Measurements from ENCODE around the gene MIGA2. TPM values are rescaled to one million over a fixed set of nuclear protein-coding genes. Genes with fewer than 3 reads are reported as not detected.

Gene MIGA2
- total and polyA plus RNA-seq, 2 of the 8 experiments (the other 6 are each of a cell fraction or from before 2014, with no cell fraction given): 24.6 to 39.0 TPM

DNA sequence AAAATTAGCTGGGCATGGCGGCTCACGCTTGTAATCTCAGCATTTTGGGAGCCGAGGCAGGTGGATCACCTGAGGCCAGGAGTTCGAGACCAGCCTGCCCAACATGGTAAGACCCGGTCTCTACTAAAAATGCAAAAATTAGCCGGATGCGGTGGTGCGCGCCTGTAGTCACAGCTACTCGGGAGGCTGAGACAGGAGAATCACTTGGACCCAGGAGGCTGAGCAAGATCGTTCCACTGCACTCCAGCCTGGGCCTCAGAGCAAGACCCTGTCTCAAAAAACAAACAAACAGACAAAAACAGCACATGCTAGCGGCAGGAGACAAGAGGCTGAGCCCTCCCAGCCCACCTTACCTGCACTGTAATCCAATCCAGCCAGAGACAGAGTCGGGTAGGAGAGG, 43.4 kb downstream of the MIGA2 start:
- H3K79me1 ChIP-seq (ENCODE audit: low read depth, low read length): peaks cover 27% of the 10 kb centered on the region
- no peak for TF ChIP-seq SUZ12 (IDR thresholded peaks at IDR 0.05; ENCODE audit: low read length)
- no peak for TF ChIP-seq FOSL1 (IDR thresholded peaks at IDR 0.05; ENCODE audit: insufficient read depth, low read depth, low read length)
- no peak for TF ChIP-seq RXRA (IDR thresholded peaks at IDR 0.05; ENCODE audit: insufficient read depth, low read depth, low read length)
- TF ChIP-seq POU5F1 (IDR thresholded peaks at IDR 0.05; ENCODE audit: low read depth, low read length): no peak
- TF ChIP-seq, protein P1, sequence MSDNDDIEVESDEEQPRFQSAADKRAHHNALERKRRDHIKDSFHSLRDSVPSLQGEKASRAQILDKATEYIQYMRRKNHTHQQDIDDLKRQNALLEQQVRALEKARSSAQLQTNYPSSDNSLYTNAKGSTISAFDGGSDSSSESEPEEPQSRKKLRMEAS (IDR thresholded peaks at IDR 0.05): no peak
- TF ChIP-seq SIX5 (IDR thresholded peaks at IDR 0.05; ENCODE audit: low read depth, low read length): no peak
- no peak for TF ChIP-seq TCF12 (IDR thresholded peaks at IDR 0.05; ENCODE audit: low read depth, low read length)
- TF ChIP-seq EP300 (IDR thresholded peaks at IDR 0.05; ENCODE audit: borderline replicate concordance in 1 of 2, low read depth in 2 of 2, low read length in 2 of 2): no peak
- no peak for TF ChIP-seq JUN (IDR thresholded peaks at IDR 0.05; ENCODE audit: low read depth, low read length)
- CTCF ChIA-PET (ENCODE audit: partially characterized antibody): interaction anchor here (0.6 to 1.8 kb wide), 3 partner anchors 18 to 545 kb away, joined by 4 read pairs; partner anchors contain the start of gene SH3GLB2

More for the DNA sequence above, 43.4 kb downstream of the MIGA2 start:
- Histone ChIP-seq H3K4me3 (ENCODE audit: extremely low read depth in 1 of 4, insufficient read depth in 2 of 4, low read depth in 3 of 4, low read length in 4 of 4) (peak overlapping the region; percentile 53 to 82 (median 73); a peak in 7 of 8 replicates), H4K20me1 (replicated peaks in 1 of 2; ENCODE audit: control insufficient read depth in 1 of 2, insufficient read depth in 2 of 2, low read length in 2 of 2) (peaks cover 7 to 17% of the 10 kb centered on the region in 2 experiments), H3K4me2 (ENCODE audit: insufficient read depth in 1 of 2, low read depth in 2 of 2, low read length in 2 of 2) (peak overlapping the region; percentile 65 to 76), H2AK5ac (ENCODE audit: low read depth, low read length) (no peak overlapping the region), H4K8ac (ENCODE audit: extremely low read depth, insufficient read depth, low read length) (no peak overlapping the region), H4K5ac (ENCODE audit: insufficient read length, low read depth, low read length) (no peak overlapping the region), H3K23ac (ENCODE audit: insufficient read length) (no peak overlapping the region), H3K27me3 (replicated peaks in 1 of 4; ENCODE audit: control insufficient read depth in 3 of 4, extremely low read depth in 1 of 4, insufficient read depth in 3 of 4, low read length in 3 of 4) (no peaks in the 10 kb centered on the region), H3K27ac (ENCODE audit: low read depth, low read length) (no peak overlapping the region), H2AFZ (ENCODE audit: low read length) (no peak overlapping the region), H2BK20ac (ENCODE audit: low read length) (no peak overlapping the region), H2BK12ac (ENCODE audit: low read depth, low read length) (0 out of 2 replicates have a peak overlapping the region, but pooled peaks have one; percentile 39), H3K14ac (ENCODE audit: insufficient read length) (no peak overlapping the region), H3K9ac (replicated peaks in 1 of 4; ENCODE audit: extremely low read depth in 1 of 4, low read depth in 3 of 4, low read length in 3 of 4) (peak overlapping the region; percentile 9 to 63 (median 47); a peak in 3 of 7 replicates), H2BK120ac (replicated peaks; ENCODE audit: low read depth, low read length) (no peak overlapping the region), H3K56ac (replicated peaks; ENCODE audit: insufficient read length, low read depth, low read length) (no peak overlapping the region), H4K91ac (replicated peaks; ENCODE audit: insufficient read length, low read length) (no peak overlapping the region), H3K4me1 (replicated peaks in 1 of 4; ENCODE audit: control insufficient read depth in 3 of 4, insufficient read depth in 4 of 4, low read length in 3 of 4) (peaks cover 0 to 9% (median 5%) of the 10 kb centered on the region in 4 experiments; a peak in 6 of 7 replicates), H2BK5ac (ENCODE audit: low read depth, low read length) (0 out of 2 replicates have a peak overlapping the region, but pooled peaks have one; percentile 24), H2BK15ac (ENCODE audit: low read length) (no peak overlapping the region), H3K9me3 (ENCODE audit: insufficient read depth in 2 of 2, low read depth in 1 of 2, low read length in 1 of 2) (no peaks in the 10 kb centered on the region), H3K79me2 (ENCODE audit: control insufficient read depth in 1 of 2, insufficient read depth in 2 of 2, low read length in 2 of 2) (peaks cover 8 to 42% of the 10 kb centered on the region in 2 experiments; a peak in 3 of 4 replicates), H3K4ac (replicated peaks; ENCODE audit: insufficient read length, low read depth, low read length) (no peak overlapping the region), H3K18ac (ENCODE audit: extremely low read depth, low read length) (no peak overlapping the region), H3K23me2 (ENCODE audit: low read depth, low read length) (peaks cover 8% of the 10 kb centered on the region), H3K36me3 (ENCODE audit: control insufficient read depth in 2 of 4, insufficient read depth in 4 of 4, low read length in 3 of 4) (peaks cover 0 to under 1% (median 0%) of the 10 kb centered on the region in 4 experiments; a peak in 2 of 8 replicates)
- DNase-seq (ENCODE audit: low read depth in 1 of 2, low spot score in 2 of 2) (no peak), FAIRE-seq (no peak)
- POLR2A ChIA-PET (ENCODE audit: partially characterized antibody): interaction anchor here (0.9 to 2.4 kb wide), 5 partner anchors 7 to 44 kb away, joined by 3 to 22 read pairs (median 4); partner anchors contain the start of gene MIGA2
- 88% methylated on average over 13 of the region's 13 CpGs; no CpG with 5 or more reads in 1 of the 2 experiments for WGBS, 2 experiments (ENCODE audit: extremely low coverage in 1 of 2, insufficient coverage in 1 of 2, insufficient read length in 1 of 2, insufficient replicate concordance in 2 of 2, low coverage in 1 of 2, low lambda C conversion rate in 2 of 2, missing lambda C conversion rate in 1 of 2)

All from H1 (cell line).